ENCODE measurements around the gene NUP210. TPM values are rescaled to one million over a fixed set of nuclear protein-coding genes. Genes with fewer than 3 reads are reported as not detected.

Gene NUP210
- total RNA-seq, 2 experiments from 2014 or later: 196 to 204 TPM

DNA sequence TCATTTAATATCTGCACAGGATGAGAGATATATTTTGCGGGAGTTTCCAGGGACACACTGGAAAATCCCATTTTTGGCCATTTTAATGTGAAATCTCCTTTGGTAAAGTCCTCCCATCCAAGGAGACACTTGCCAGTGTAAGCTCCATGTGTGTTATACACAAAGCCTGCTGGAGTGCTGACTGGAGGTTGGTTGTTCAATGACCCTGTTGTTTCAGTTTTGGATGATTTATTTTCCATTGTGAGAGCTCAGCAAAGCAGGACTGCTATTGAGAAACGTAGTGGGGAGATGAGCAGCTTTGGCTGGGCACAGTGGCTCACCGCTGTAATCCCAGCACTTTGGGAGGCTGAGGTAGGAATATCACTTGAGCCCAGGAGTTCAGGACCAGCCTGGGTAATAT lies 127.7 kb downstream of the NUP210 start:
- peaks cover 22% of the 10 kb centered on the region for H3K27me3 Mint-ChIP-seq
- H3K4me3 Mint-ChIP-seq: no peak overlapping the region
- H3K27ac Mint-ChIP-seq: no peak overlapping the region
- no peak for DNase-seq
- peaks cover 2% of the 10 kb centered on the region for H3K9me3 Mint-ChIP-seq
- ChIA-PET CTCF (interaction anchor here (0.7 kb wide), 1 partner anchor 449 kb away, joined by 3 read pairs; no protein-coding TSS in a partner anchor), POLR2A (no interaction called here)
- H3K4me1 Mint-ChIP-seq: peaks cover 9% of the 10 kb centered on the region
- no peaks in the 10 kb centered on the region for H3K36me3 Mint-ChIP-seq (ENCODE audit: low read depth)

DNA sequence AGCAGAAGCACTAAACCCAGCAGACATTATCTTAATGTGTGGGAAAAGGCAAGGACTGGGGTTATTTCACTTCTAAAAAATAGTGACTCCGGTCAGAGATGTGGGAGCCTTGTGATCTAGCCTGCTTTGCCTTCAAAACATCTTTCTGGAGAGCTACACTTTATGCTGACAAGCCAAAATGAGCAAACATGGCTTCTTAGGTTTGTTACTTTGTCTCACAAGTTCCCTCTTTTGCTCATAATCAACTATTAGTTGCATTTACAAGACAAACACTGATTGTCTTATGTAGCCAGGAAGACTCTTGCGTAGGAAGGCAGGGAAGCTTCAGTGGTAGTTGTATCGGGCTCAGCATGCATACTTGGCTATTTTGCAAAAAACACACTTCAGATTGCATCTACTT lies 129.2 kb downstream of the NUP210 start:
- no peak for DNase-seq
- Mint-ChIP-seq H3K9me3 (peaks cover 13% of the 10 kb centered on the region), H3K4me3 (no peak overlapping the region)

DNA sequence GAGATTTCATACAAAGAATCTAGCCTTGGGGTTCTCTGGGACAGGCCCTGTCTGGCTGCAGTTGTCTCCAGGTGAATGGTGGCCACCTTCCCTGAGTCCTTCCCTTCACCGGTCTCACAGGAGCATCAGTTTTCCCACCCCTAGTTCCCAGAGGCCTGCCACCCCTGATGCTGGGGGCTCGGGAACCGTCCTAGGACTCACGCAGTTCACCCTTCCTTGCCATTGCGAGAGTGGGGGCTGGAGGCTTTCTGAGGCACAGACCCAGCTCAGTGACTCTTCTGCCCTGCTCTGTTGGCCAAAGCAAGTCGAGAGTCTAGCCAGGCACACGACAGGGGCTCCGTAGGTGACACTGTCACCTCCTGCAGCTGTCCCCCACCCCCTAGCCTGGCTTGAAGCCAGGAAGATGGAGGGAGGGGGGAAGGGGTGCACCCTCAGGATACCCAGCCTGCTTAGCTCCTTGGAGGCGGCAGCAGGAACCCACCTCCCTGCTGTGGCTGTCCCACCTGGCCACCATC lies 130.3 kb downstream of the NUP210 start:
- Mint-ChIP-seq H3K4me3 (no peak overlapping the region), H3K27ac (no peak overlapping the region), H3K27me3 (peaks cover 20% of the 10 kb centered on the region), H3K36me3 (ENCODE audit: low read depth) (peaks cover 4% of the 10 kb centered on the region), H3K9me3 (peaks cover 16% of the 10 kb centered on the region), H3K4me1 (no peaks in the 10 kb centered on the region)
- CTCF ChIA-PET: no interaction called here
- POLR2A ChIA-PET: interaction anchor here (0.6 kb wide), 1 partner anchor 18 kb away, joined by 3 read pairs; no protein-coding TSS in a partner anchor
- DNase-seq: no peak

More for the DNA sequence above, 129.2 kb downstream of the NUP210 start:
- H3K27me3 Mint-ChIP-seq: peaks cover 27% of the 10 kb centered on the region
- peaks cover 4% of the 10 kb centered on the region for H3K36me3 Mint-ChIP-seq (ENCODE audit: low read depth)
- ChIA-PET POLR2A (no interaction called here), CTCF (no interaction called here)
- H3K27ac Mint-ChIP-seq: no peak overlapping the region
- H3K4me1 Mint-ChIP-seq: no peaks in the 10 kb centered on the region

DNA sequence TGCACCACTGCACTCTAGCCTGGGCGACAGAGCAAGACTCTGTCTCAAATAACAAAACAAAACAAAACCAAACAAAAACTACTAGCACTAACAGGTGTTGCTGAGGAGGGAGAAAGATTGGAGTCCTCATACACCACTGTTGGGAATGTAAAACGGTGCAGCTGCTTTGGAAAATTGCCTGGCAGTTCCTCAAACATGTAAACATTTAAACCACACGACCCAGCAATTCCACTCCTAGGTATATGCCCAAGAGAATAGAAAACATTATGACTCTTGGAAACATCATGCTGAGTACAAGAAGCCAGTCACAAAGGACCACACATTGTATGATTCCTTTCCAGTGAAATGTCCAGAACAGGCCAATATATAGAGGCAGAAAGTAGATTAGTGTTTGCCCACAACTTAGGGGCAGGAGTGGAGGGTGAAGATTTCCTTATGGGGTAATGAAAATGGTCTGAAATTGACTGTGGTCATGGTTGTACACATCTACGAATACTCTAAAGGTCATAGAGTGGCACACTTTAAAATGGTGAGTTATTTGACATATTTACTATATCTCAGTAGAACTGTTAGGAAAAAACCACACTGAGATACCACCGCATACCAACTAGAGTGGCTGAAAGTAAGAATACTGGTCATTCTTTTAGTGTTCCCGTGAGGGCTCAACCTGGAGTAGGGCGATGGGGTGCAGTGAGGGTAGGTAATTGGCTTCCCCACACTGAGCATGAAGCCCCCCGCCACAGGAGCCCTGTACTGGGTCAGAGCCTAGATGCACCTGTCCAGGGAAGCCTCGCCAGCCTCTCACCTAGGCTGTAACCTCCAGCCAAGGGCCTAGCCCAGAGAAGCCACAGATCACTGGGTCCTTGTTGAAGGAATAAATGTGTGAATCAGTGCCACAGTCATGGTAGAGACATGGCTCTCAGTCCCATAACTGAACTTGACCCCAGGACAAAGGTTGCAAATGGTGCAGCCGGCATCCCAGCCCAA lies 131.1 kb downstream of the NUP210 start:
- Mint-ChIP-seq H3K27ac (no peak overlapping the region), H3K27me3 (peaks cover 27% of the 10 kb centered on the region), H3K4me1 (no peaks in the 10 kb centered on the region), H3K4me3 (no peak overlapping the region), H3K9me3 (peaks cover 24% of the 10 kb centered on the region), H3K36me3 (ENCODE audit: low read depth) (peaks cover 10% of the 10 kb centered on the region)
- POLR2A ChIA-PET: no interaction called here
- no peak for DNase-seq
- CTCF ChIA-PET: no interaction called here

DNA sequence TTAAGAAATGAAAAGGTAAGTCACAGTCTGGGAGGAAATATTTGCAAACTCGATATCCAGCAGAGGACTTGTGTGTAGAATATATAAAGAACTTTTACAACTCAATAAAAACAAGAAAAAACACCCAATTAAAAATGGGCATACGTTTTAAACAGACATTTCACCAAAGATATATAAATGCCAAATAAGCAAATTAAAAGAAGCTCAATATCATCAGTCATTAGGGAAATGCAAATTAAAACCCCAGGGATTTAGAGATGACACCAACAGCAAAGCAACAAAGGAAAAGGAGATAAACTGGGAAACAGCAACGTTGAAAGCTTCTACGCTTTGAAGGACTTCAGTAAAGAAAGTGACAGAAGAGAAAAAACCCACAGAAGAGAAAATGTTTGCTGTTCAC lies 132.3 kb downstream of the NUP210 start:
- ChIA-PET CTCF (interaction anchor here (0.6 to 1.0 kb wide), 3 partner anchors 94 to 198 kb away, joined by 3 to 6 read pairs (median 4); no protein-coding TSS in a partner anchor), POLR2A (no interaction called here)
- H3K4me3 Mint-ChIP-seq: no peak overlapping the region
- peaks cover 34% of the 10 kb centered on the region for H3K27me3 Mint-ChIP-seq
- no peak for DNase-seq
- peaks cover 28% of the 10 kb centered on the region for H3K9me3 Mint-ChIP-seq
- no peak overlapping the region for H3K27ac Mint-ChIP-seq
- H3K36me3 Mint-ChIP-seq (ENCODE audit: low read depth): peaks cover 15% of the 10 kb centered on the region
- H3K4me1 Mint-ChIP-seq: peaks cover 2% of the 10 kb centered on the region

DNA sequence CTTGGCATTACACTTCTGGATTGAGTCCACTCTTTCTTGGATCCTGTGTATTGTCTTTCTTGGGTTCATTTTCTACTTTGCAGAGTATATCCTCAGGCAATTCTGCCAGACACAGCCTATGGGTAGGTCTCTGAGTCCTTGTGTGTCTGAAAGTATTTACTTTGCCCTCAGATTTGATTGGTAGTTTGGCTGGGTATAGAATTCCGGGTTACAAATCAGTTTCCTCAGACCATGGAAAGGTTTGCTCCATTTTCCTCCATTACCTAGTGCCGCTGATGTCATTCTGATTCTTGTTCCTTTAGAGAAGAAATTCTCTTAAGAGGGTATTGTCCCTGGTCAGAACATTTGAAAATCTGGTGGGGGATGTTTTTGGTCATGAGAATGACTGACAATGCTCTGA lies 133.2 kb downstream of the NUP210 start:
- CTCF ChIA-PET: no interaction called here
- H3K27me3 Mint-ChIP-seq: peaks cover 34% of the 10 kb centered on the region
- DNase-seq: no peak

DNA sequence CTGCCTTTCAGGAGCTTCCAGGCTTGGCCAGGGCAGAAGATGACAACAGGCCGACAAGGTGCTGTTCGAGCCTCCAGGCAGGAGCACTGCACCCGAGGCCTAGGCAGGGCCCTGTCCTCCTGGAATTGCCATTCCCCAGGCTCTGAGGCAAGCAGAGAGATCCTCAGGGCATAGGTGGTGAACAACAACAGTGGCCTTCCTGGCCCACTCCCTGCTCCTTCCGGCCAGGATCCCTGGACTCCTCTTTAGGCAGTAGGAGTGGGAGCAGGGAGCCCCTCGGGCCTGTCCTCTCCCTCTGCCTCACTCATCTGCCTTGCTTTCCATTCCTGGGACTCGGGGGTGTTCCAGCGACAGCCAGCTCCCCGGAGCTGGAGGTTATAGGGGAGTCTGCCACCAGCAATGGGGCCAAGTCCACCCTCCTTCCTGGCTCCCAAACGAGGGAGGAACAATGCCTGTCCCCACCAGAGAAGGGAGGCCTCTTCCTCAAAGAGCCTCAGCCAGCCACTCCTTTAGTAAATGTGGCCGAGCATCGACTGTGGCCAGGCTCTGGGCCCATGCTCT lies 135.0 kb downstream of the NUP210 start:
- Mint-ChIP-seq H3K36me3 (ENCODE audit: low read depth) (peaks cover 15% of the 10 kb centered on the region), H3K27me3 (peaks cover 44% of the 10 kb centered on the region), H3K4me1 (peaks cover 7% of the 10 kb centered on the region), H3K9me3 (peaks cover 28% of the 10 kb centered on the region), H3K27ac (no peak overlapping the region), H3K4me3 (no peak overlapping the region)
- DNase-seq: no peak
- CTCF ChIA-PET: interaction anchor here (0.7 kb wide), 1 partner anchor 31 kb away, joined by 3 read pairs; no protein-coding TSS in a partner anchor
- POLR2A ChIA-PET: no interaction called here

More for the DNA sequence above, 133.2 kb downstream of the NUP210 start:
- Mint-ChIP-seq H3K4me3 (no peak overlapping the region), H3K4me1 (peaks cover 2% of the 10 kb centered on the region), H3K36me3 (ENCODE audit: low read depth) (peaks cover 15% of the 10 kb centered on the region), H3K9me3 (peaks cover 28% of the 10 kb centered on the region), H3K27ac (no peak overlapping the region)
- POLR2A ChIA-PET: no interaction called here

DNA sequence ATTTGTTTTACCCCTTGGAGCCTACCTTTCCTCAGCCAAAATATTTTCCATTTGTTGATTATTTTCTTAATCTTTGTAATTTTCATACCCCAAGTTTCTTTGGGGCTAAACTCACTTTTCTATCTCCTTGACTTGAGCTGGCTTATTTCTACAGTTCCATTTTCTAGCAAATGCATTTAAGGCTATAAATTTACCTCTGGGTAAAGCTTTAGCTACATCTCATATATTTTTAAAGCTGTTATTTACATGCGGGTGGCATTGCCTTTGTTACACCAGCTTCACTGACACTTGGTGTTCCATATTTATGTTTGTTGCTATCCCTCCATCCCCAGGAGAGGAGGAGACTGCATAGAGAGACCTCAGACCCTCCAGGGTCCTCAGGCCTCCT lies 136.3 kb downstream of the NUP210 start:
- Mint-ChIP-seq H3K36me3 (ENCODE audit: low read depth) (peaks cover 15% of the 10 kb centered on the region), H3K9me3 (peaks cover 28% of the 10 kb centered on the region), H3K27me3 (peaks cover 46% of the 10 kb centered on the region), H3K27ac (no peak overlapping the region), H3K4me1 (peaks cover 7% of the 10 kb centered on the region), H3K4me3 (peak overlapping the region; percentile 3)
- ChIA-PET POLR2A (no interaction called here), CTCF (no interaction called here)
- no peak for DNase-seq

DNA sequence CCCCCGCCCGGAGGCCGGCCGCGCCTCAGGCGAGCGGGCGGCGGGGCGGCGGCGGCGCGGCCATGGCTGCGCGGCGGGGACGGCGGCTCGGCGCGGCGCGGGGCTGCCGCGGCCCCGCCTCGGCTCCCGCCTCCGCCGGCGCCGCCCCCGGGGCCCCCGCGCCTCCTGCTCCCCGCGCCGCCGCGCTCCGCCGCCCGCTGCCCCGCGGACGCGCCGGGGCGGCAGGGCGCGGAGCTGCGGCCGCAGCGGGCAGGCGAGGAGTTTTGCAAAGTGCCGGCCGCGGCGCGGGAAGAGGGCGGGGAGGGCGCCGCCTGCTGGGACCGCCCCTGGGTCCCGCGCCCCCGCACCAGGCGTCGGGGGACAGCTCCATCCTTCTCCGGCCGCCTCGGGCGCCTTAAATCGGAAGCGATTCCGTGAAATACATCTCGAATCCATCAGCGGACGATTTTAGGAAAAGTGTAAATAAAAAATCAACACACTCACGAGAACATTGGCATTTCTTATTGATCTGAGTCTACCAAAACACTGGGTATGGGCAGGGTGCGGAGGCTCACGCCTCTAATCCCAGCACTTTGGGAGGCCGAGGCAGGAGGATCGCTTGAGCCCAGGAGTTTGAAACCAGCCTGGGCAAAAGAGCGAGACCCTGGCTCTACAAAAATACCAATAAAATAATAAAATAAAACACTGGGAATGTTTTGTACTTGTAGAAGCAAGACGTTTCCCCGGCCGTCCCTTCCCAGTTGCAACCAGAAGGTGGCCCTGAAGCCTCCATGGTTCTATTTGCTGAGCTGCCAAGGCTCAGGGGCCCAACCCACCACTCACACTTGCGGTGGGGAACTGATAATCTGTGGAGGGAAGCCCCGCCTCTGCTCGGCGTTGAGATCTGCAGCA lies 136.9 kb downstream of the NUP210 start:
- Mint-ChIP-seq H3K36me3 (ENCODE audit: low read depth) (peaks cover 15% of the 10 kb centered on the region), H3K4me1 (peaks cover 7% of the 10 kb centered on the region), H3K27ac (no peak overlapping the region), H3K27me3 (peaks cover 46% of the 10 kb centered on the region), H3K9me3 (peaks cover 28% of the 10 kb centered on the region), H3K4me3 (peak overlapping the region; percentile 55)
- ChIA-PET CTCF (interaction anchor here (0.6 to 0.8 kb wide), 2 partner anchors 15 to 663 kb away, joined by 3 read pairs; no protein-coding TSS in a partner anchor), POLR2A (no interaction called here)
- no peak for DNase-seq

DNA sequence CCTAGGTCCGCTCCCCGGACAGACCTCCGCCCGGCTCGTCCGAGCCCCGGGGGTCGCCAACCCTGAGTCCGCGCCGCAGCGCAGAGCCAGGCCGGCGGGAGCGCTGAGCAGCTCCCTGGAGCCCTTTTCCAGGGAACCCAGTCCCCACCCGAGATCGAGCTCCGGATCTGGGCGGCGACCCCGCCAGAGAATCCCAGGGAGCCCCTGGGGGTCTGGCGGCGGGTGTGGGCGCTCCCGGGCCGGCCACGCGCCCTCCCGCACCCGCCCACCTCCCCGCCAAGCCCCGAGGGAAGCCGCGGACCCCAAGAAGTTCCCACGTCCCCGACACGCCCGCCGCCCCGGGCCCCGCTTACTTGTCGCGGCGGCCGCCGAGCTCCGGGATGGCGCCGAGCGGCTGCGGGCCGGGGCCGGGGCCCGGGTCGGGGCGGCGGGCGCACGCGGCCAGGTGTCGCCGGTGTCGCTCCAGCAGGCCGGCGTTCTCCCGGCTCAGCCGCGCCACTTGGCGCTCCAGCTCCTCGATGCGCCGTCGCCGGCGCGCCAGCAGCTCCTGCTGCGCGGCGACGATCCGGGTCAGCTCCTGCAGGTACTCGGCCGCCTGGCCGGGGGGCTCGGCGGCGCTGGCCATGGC lies 137.7 kb downstream of the NUP210 start:
- Mint-ChIP-seq H3K27ac (no peak overlapping the region), H3K4me1 (peaks cover 7% of the 10 kb centered on the region), H3K36me3 (ENCODE audit: low read depth) (peaks cover 15% of the 10 kb centered on the region), H3K9me3 (peaks cover 28% of the 10 kb centered on the region), H3K4me3 (no peak overlapping the region), H3K27me3 (peaks cover 40% of the 10 kb centered on the region)
- POLR2A ChIA-PET: no interaction called here
- CTCF ChIA-PET: interaction anchor here (0.6 to 0.8 kb wide), 2 partner anchors 15 to 663 kb away, joined by 3 read pairs; no protein-coding TSS in a partner anchor
- no peak for DNase-seq

DNA sequence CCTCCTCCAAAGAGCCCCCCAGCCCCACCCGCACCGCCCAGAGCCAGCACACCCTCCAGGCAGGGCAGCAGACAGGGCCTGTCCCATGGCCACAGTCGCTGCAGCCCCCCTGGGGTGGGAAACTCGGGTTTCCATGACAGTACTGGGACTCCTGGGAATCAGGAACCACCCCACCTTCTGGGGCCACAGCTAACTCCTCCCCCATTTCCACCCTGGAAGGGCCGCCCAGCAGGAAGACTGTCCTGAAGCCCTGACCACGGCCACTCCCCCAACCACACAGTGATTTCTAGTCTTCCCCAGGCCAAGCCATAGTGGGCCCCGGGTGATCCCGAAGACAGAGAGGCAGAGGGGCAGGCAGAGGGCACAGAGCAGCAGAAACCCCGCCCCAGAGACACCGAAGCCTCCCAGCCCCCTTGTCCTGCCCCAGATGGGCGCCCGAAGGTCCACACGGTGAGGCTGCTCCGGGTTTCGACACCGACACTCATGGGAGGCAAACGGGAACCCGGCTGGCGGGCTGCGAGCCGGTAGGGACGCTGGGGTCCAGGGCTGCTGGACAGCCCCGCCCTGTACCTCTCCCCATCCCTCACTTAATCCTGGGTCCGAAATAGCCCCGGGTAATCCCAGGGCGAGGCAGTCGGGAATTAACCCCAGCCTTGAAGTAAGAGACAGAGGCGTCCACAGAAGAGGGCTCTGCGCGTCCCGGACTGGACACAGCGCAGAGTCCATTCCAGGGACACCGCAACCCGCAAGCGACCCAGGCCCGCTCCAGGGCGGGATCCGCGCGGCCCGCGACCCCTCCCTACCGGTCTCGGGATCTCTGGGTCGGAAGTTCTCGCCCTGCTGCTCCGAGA lies 138.4 kb downstream of the NUP210 start:
- peak overlapping the region; percentile 27 for H3K4me3 Mint-ChIP-seq
- POLR2A ChIA-PET: no interaction called here

More for the DNA sequence above, 138.4 kb downstream of the NUP210 start:
- no peak for DNase-seq
- H3K27me3 Mint-ChIP-seq: peaks cover 34% of the 10 kb centered on the region
- CTCF ChIA-PET: no interaction called here
- H3K36me3 Mint-ChIP-seq (ENCODE audit: low read depth): peaks cover 15% of the 10 kb centered on the region
- H3K27ac Mint-ChIP-seq: peak overlapping the region; percentile 19
- peaks cover 7% of the 10 kb centered on the region for H3K4me1 Mint-ChIP-seq
- peaks cover 20% of the 10 kb centered on the region for H3K9me3 Mint-ChIP-seq
